GM12873 (cell line): ENCODE measurements around the gene LCLAT1.

Experiments
- CTCF ChIP-seq: IDR thresholded peaks from 2 replicates; pipeline ENCODE4 v1.5.1; 2012; ENCODE audit warnings: low read depth, mild to moderate bottlenecking, moderate library complexity, low read length, control low read depth; ENCODE audit not compliant: insufficient read depth; ENCODE audit errors: missing control alignments

Gene LCLAT1

GRCh38 chr2:30522421-30522820, 75.4 kb downstream of the LCLAT1 start:
- no peak for TF ChIP-seq CTCF

GRCh38 chr2:30527411-30527810, 80.4 kb downstream of the LCLAT1 start:
- TF ChIP-seq CTCF: no peak

GRCh38 chr2:30527859-30528258, 80.8 kb downstream of the LCLAT1 start:
- no peak for TF ChIP-seq CTCF

- no peak for TF ChIP-seq CTCF
These were observed 83.3 kb downstream of the LCLAT1 start for GRCh38 chr2:30530346-30530745.

GRCh38 chr2:30541680-30542079, 94.6 kb downstream of the LCLAT1 start:
- no peak for TF ChIP-seq CTCF

GRCh38 chr2:30545875-30546274, 98.8 kb downstream of the LCLAT1 start:
- TF ChIP-seq CTCF: no peak

- TF ChIP-seq CTCF: no peak
These were observed 101.3 kb downstream of the LCLAT1 start for GRCh38 chr2:30548386-30548785.
